Body of pancreas (tissue), 4 donors: ENCODE data around the gene ELAVL4. TPM values are rescaled to one million over a fixed set of nuclear protein-coding genes. Genes with fewer than 3 reads are reported as not detected.

Experiments used
- ATAC-seq: fragments of 150-250 bp; one replicate; pipeline ENCODE4 v1.9.1; 2016
- DNase-seq, 4 donors: peaks; one replicate each; pipeline ENCODE4 v3.0.0-alpha.2; 2019
- H3K27ac ChIP-seq, 4 donors: fragments of 200-600 bp; sonication (generic); 1 replicate in 3 of 4; 2 replicates in 1 of 4; pipeline versions ENCODE4 v1.5.1 to v1.6.1; 2016 to 2019; ENCODE audit warnings: mild to moderate bottlenecking in 1 of 4, mixed read lengths in 1 of 4, moderate library complexity in 1 of 4
- H3K27me3 ChIP-seq, 2 donors: fragments of 200-600 bp; sonication (generic); one replicate each; pipeline ENCODE4 v1.6.0; 2016; ENCODE audit warnings: mild to moderate bottlenecking in 1 of 2
- H3K36me3 ChIP-seq, 2 donors: fragments of 200-600 bp; sonication (generic); replicated peaks in 1 of 2; 2 replicates each; pipeline ENCODE4 v1.5.1; 2016; ENCODE audit warnings: low read depth in 2 of 2; ENCODE audit not compliant: insufficient read depth in 1 of 2
- H3K4me1 ChIP-seq: fragments of 200-600 bp; sonication (generic); one replicate; pipeline ENCODE4 v1.6.0; 2016
- H3K4me3 ChIP-seq, 2 donors: fragments of 200-600 bp; sonication (generic); 1 replicate in 1 of 2; 2 replicates in 1 of 2; pipeline ENCODE4 v1.5.1; 2016 to 2019
- H3K9me3 ChIP-seq, 3 donors: fragments of 200-600 bp; sonication (generic); 1 replicate in 2 of 3; 2 replicates in 1 of 3; pipeline ENCODE4 v1.5.1; 2016
- POLR2A ChIP-seq, 3 donors: fragments of 450-650 bp; IDR thresholded peaks; one replicate each; pipeline ENCODE4 v1.6.1; 2016; ENCODE audit warnings: antibody characterized with exemption in 3 of 3, mild to moderate bottlenecking in 2 of 3
- WGBS, 2 donors: methylation state at CpG; one replicate each; pipeline ENCODE4 v1.1.5; 2017; 5-methylcytosine and 5-hydroxymethylcytosine counted together
- intact Hi-C: fragments of 100-400 bp; cut with DNase I; formaldehyde crosslinking; loops from one replicate; pipeline ENCODE4 v1.15.1; 2023
- total RNA-seq, 2 donors: library from RNA; depleted of rRNA; stranded (reverse); fragments of >200 nt; gene quantifications; one replicate each; pipeline ENCODE4 v1.1.0, GENCODE V29; 2016
- TF ChIP-seq, protein P1 (sequence below), 7 experiments: fragments of 450-650 bp in 4 of 7; fragments of 200-600 bp in 3 of 7; sonication (generic) in 3 of 7; IDR thresholded peaks; one replicate each; pipeline ENCODE4 v1.5.1; 2016 to 2019; ENCODE audit warnings: antibody characterized with exemption in 7 of 7

ELAVL4 gene
- total RNA-seq, 2 donors from 2014 or later = 1.0 TPM; not detected in 1

DNA sequence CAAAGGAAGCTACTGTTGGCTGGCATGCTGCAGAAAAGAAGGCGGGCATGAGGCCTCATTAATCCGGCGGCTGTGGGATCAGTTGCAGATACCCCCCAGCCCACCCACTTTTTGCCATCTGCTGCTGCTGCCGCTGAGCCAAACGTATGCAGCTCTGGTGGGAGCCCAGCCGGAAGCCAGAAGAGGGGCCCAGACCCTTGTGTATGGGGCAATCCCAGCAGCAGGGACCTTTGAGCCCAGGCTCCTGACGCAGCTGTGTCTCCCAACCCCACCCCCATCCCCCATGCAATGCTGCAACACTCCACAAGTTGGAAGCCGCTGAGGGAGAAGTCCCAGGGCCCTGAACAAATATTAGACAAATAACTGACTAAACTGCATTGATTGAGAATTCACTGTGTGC, 106.0 kb downstream of the ELAVL4 start:
- Histone ChIP-seq H3K4me1 (no peaks in the 10 kb centered on the region), H3K9me3 (no peaks in the 10 kb centered on the region), H3K27ac (no peak overlapping the region), H3K27me3 (no peaks in the 10 kb centered on the region), H3K36me3 (no peaks in the 10 kb centered on the region), H3K4me3 (no peak overlapping the region)
- intact Hi-C loops = no loop called here
- DNase-seq = no peak
- no peak for ATAC-seq
- WGBS, 2 donors = 28 to 37% methylated on average over 7 to 8 of the region's 8 CpGs
- TF ChIP-seq, protein P1, sequence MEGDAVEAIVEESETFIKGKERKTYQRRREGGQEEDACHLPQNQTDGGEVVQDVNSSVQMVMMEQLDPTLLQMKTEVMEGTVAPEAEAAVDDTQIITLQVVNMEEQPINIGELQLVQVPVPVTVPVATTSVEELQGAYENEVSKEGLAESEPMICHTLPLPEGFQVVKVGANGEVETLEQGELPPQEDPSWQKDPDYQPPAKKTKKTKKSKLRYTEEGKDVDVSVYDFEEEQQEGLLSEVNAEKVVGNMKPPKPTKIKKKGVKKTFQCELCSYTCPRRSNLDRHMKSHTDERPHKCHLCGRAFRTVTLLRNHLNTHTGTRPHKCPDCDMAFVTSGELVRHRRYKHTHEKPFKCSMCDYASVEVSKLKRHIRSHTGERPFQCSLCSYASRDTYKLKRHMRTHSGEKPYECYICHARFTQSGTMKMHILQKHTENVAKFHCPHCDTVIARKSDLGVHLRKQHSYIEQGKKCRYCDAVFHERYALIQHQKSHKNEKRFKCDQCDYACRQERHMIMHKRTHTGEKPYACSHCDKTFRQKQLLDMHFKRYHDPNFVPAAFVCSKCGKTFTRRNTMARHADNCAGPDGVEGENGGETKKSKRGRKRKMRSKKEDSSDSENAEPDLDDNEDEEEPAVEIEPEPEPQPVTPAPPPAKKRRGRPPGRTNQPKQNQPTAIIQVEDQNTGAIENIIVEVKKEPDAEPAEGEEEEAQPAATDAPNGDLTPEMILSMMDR (IDR thresholded peaks at IDR 0.05) = no peak
- no peak for TF ChIP-seq POLR2A (IDR thresholded peaks at IDR 0.05)

DNA sequence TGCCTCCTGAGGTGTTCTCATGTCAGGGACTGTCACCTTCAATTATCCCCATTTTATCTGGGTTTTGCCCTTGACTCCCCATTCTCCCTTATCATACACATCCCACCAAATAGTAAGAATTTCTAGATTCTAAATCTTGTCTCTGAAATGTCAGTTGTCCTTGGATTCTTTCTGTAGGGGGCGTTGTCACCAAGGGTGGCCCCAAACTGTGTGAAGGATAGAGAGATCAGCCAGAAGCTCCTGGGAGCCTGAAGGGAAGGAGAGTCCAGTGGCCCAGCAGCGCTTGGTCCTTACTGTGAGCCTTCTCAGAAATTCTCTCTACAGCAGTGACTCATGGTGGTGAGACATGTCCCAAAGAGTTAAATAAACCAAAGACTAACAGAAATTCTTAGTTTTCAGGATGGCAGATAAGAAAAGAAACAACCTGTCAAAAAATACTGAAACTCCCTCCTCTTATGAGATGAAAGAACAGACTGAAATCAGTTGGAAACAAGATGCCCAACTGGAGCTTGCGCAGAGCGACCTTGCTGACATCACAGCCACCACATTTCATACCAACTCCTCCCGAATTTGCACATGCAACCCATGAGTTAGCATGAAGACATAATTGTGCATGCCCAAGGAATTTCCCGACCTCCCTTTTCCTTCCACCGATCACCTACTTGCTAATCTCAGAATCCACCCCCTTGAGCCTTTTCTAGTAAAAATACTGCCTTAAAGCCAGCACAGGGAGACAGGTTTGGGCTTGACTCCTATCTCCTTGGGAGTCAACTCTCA, 109.8 kb downstream of the ELAVL4 start:
- Histone ChIP-seq H3K27ac (no peak overlapping the region), H3K4me1 (no peaks in the 10 kb centered on the region), H3K36me3 (no peaks in the 10 kb centered on the region), H3K9me3 (no peaks in the 10 kb centered on the region), H3K4me3 (no peak overlapping the region), H3K27me3 (no peaks in the 10 kb centered on the region)
- no peak for DNase-seq
- no peak for ATAC-seq
- TF ChIP-seq, protein P1 (IDR thresholded peaks at IDR 0.05) = no peak
- TF ChIP-seq POLR2A (IDR thresholded peaks at IDR 0.05) = no peak
- intact Hi-C loops = no loop called here
- WGBS, 2 donors = 70 to 71% methylated on average over 7 of the region's 7 CpGs

DNA sequence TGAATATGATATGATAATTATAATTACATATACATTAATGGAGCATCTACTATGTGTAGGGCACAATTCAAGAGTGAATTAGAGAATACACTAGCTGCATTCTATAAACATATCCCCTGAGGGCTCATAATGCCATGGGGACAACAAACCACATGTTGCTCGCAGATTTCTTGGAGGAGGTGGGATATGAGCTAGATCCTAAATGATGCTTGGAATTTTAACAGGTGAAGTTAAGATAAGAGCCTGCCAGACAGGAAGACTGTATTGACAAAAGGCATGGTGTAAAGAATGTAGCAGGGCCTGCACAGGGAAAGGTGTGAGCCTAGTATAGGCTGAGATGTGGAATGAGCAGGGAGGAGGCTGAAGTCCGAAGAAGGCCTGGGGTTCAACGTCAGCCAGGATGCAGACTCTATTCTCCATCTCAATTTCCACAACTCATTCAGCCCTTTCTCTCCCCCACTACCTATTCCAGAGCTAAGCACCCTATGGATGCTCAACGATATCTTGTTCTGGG, 120.2 kb downstream of the ELAVL4 start:
- Histone ChIP-seq H3K4me3 (no peak overlapping the region), H3K9me3 (peaks cover 0 to 5% (median 0%) of the 10 kb centered on the region in 3 donors), H3K36me3 (no peaks in the 10 kb centered on the region), H3K27me3 (no peaks in the 10 kb centered on the region), H3K27ac (no peak overlapping the region), H3K4me1 (no peaks in the 10 kb centered on the region)
- intact Hi-C loops = no loop called here
- no peak for DNase-seq
- 41 to 42% methylated on average over 4 of the region's 4 CpGs for WGBS, 2 donors
- TF ChIP-seq, protein P1 (IDR thresholded peaks at IDR 0.05) = no peak
- TF ChIP-seq POLR2A (IDR thresholded peaks at IDR 0.05) = no peak
- ATAC-seq = no peak

DNA sequence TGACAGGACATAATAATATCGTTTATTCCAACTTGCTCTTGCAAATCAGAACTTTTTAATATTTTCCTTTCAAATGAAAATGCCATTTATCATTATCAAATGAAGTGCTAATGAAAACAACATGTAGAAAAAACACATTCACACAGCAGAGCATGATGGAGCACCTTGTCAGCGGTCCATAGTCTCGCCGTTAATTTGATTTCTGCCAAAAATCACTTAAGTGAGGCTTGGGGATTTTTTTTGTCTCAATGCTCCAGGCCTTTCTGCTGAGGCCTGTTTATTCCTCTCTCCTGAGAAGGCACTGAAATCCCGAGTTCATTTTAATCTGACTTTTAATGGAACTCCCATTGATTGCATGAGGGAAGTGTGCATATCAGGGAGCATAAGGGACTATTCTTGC, 122.5 kb downstream of the ELAVL4 start:
- Histone ChIP-seq H3K27ac (no peak overlapping the region), H3K4me3 (no peak overlapping the region), H3K4me1 (no peaks in the 10 kb centered on the region), H3K36me3 (no peaks in the 10 kb centered on the region), H3K27me3 (no peaks in the 10 kb centered on the region), H3K9me3 (no peaks in the 10 kb centered on the region)
- TF ChIP-seq, protein P1 (IDR thresholded peaks at IDR 0.05) = no peak
- TF ChIP-seq POLR2A (IDR thresholded peaks at IDR 0.05) = no peak
- WGBS, 2 donors = 41 to 53% methylated on average over 5 of the region's 5 CpGs
- ATAC-seq (no peak), DNase-seq (no peak)
- intact Hi-C loops = no loop called here

DNA sequence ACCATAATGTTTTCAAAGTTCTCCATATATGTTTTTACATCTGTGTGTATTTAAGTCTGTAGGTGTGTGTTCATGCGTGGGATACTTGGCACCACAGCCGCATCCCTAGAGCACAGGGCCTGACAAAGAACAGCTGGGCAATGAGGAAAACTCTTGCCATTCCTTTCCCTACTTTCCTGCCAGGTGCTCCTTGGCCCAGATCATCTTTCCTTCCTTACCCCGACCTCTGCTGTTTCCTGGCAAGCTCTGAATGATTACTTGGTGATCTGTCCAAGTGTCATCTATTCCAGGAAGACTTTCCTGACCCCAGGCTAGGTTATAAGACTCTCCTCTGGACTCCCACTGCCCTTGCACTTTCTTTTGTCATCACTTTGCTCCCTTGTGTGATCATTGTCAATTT, 123.6 kb downstream of the ELAVL4 start:
- H3K4me1 ChIP-seq = no peaks in the 10 kb centered on the region
- no peak overlapping the region for H3K4me3 ChIP-seq
- intact Hi-C loops = no loop called here
- no peak for TF ChIP-seq POLR2A (IDR thresholded peaks at IDR 0.05)
- TF ChIP-seq, protein P1 (IDR thresholded peaks at IDR 0.05) = no peak
- ATAC-seq = no peak
- no peak overlapping the region for H3K27ac ChIP-seq
- DNase-seq = no peak
- WGBS, 2 donors = 48 to 61% methylated on average over 3 of the region's 3 CpGs
- H3K9me3 ChIP-seq = no peaks in the 10 kb centered on the region
- no peaks in the 10 kb centered on the region for H3K36me3 ChIP-seq
- H3K27me3 ChIP-seq = no peaks in the 10 kb centered on the region
